PC-9 (cell line): ENCODE measurements around the gene ZFPM1. TPM values are rescaled to one million over a fixed set of nuclear protein-coding genes. Genes with fewer than 3 reads are reported as not detected.

Experiments
- BruUV-seq: library from RNA; stranded (reverse); fragments of 400-500 nt; replicated peaks from 2 replicates; lab custom pipeline; 2021; lab: Mats Ljungman, UMichigan
- CTCF ChIA-PET: fragments of 300-600 bp; sonication (Branson Sonifier 250); formaldehyde crosslinking; loops from one replicate; lab custom pipeline; 2022; ENCODE audit warnings: antibody characterized with exemption; lab: Charles Lee
- POLR2A ChIA-PET: fragments of 300-600 bp; sonication (Branson Sonifier 250); formaldehyde crosslinking; loops from one replicate; lab custom pipeline; 2022; ENCODE audit warnings: antibody characterized with exemption; ENCODE audit not compliant: unreplicated experiment; lab: Charles Lee
- DNase-seq, 2 experiments: peaks; one replicate each; pipeline versions ENCODE4 v3.0.0 to v3.0.0-alpha.2; 2015 to 2022; ENCODE audit warnings: mixed read lengths in 1 of 2
- H2AFZ ChIP-seq: fragments of 200-600 bp; sonication (generic); 2 replicates; pipeline ENCODE4 v1.8.1; 2017; ENCODE audit warnings: antibody characterized with exemption
- H3F3A ChIP-seq: fragments of 200-600 bp; sonication (generic); 2 replicates; pipeline ENCODE4 v1.8.1; 2017; ENCODE audit warnings: antibody characterized with exemption, mild to moderate bottlenecking, low read depth; ENCODE audit not compliant: insufficient read depth
- H3K27ac ChIP-seq: fragments of 200-600 bp; sonication (generic); 2 replicates; pipeline ENCODE4 v1.6.1; 2016; ENCODE audit warnings: mixed run types
- H3K27me3 ChIP-seq: fragments of 200-600 bp; sonication (generic); 2 replicates; pipeline ENCODE4 v1.6.1; 2016; ENCODE audit warnings: low read depth, mixed run types; ENCODE audit not compliant: insufficient read depth
- H3K36me3 ChIP-seq: fragments of 200-600 bp; sonication (generic); 2 replicates; pipeline ENCODE4 v1.6.1; 2016; ENCODE audit warnings: low read depth, mixed run types
- H3K4me1 ChIP-seq: fragments of 200-600 bp; sonication (generic); replicated peaks from 2 replicates; pipeline ENCODE4 v1.6.1; 2016; ENCODE audit warnings: mixed run types; ENCODE audit not compliant: insufficient read depth
- H3K4me2 ChIP-seq: fragments of 200-600 bp; sonication (generic); 2 replicates; pipeline ENCODE4 v1.6.1; 2017; ENCODE audit warnings: mixed run types
- H3K4me3 ChIP-seq: fragments of 200-600 bp; sonication (generic); 2 replicates; pipeline ENCODE4 v1.6.1; 2016; ENCODE audit warnings: mixed run types
- H3K79me2 ChIP-seq: fragments of 200-600 bp; sonication (generic); 2 replicates; pipeline ENCODE4 v1.6.1; 2017; ENCODE audit warnings: low read depth, mixed run types
- H3K9me2 ChIP-seq: fragments of 200-600 bp; sonication (generic); 2 replicates; pipeline ENCODE4 v1.8.1; 2017; ENCODE audit warnings: mild to moderate bottlenecking; ENCODE audit not compliant: insufficient read depth
- H3K9me3 ChIP-seq: fragments of 200-600 bp; sonication (generic); 2 replicates; pipeline ENCODE4 v1.8.1; 2016; ENCODE audit warnings: low read depth; ENCODE audit not compliant: insufficient read depth
- H4K20me1 ChIP-seq: fragments of 200-600 bp; sonication (generic); 2 replicates; pipeline ENCODE4 v1.8.1; 2017; ENCODE audit not compliant: insufficient read depth
- CTCF ChIP-seq: fragments of 200-600 bp; sonication (generic); conservative IDR thresholded peaks from 2 replicates; pipeline ENCODE4 v1.6.1; 2017; ENCODE audit warnings: mixed run types, antibody characterized with exemption, mild to moderate bottlenecking, moderate library complexity
- EZH2 ChIP-seq: fragments of 200-600 bp; sonication (generic); IDR thresholded peaks from 2 replicates; pipeline ENCODE4 v1.8.0; 2017; ENCODE audit warnings: antibody characterized with exemption, low read depth
- intact Hi-C: fragments of 100-400 bp; cut with micrococcal nuclease; formaldehyde crosslinking; loops from one replicate; pipeline ENCODE4 v1.10.0; 2022; ENCODE audit not compliant: unreplicated experiment
- total RNA-seq: library from RNA; stranded (reverse); gene quantifications from 2 replicates; pipeline ENCODE4 v1.2.3, GENCODE V29; 2021

Gene ZFPM1
- total RNA-seq, 1 experiment from 2014 or later: 19.7 TPM

GRCh38 chr16:88416686-88417085, 36.4 kb upstream of the ZFPM1 start:
- intact Hi-C loops: no loop called here
- H3K79me2 ChIP-seq: no peaks in the 10 kb centered on the region
- no peaks in the 10 kb centered on the region for H4K20me1 ChIP-seq
- no peak overlapping the region for H3K27ac ChIP-seq
- DNase-seq: no peak
- H3K4me1 ChIP-seq: no peaks in the 10 kb centered on the region
- H3K27me3 ChIP-seq: no peaks in the 10 kb centered on the region
- H3K9me3 ChIP-seq: no peaks in the 10 kb centered on the region
- no peaks in the 10 kb centered on the region for H3K36me3 ChIP-seq
- H3K4me2 ChIP-seq: no peak overlapping the region
- H3F3A ChIP-seq: no peaks in the 10 kb centered on the region
- H3K4me3 ChIP-seq: no peak overlapping the region
- BruUV-seq: no TSS peak
- no peak overlapping the region for H2AFZ ChIP-seq
- no peaks in the 10 kb centered on the region for H3K9me2 ChIP-seq
- ChIA-PET CTCF (no interaction called here), POLR2A (no interaction called here)
- TF ChIP-seq CTCF: no peak
- no peak for TF ChIP-seq EZH2

GRCh38 chr16:88417684-88418476, 35.2 kb upstream of the ZFPM1 start:
- Histone ChIP-seq H3K27me3 (no peaks in the 10 kb centered on the region), H3F3A (no peaks in the 10 kb centered on the region), H2AFZ (no peak overlapping the region), H3K4me3 (no peak overlapping the region), H3K27ac (no peak overlapping the region), H3K9me3 (no peaks in the 10 kb centered on the region), H3K9me2 (no peaks in the 10 kb centered on the region), H3K79me2 (no peaks in the 10 kb centered on the region), H3K4me1 (no peaks in the 10 kb centered on the region), H3K4me2 (no peak overlapping the region), H4K20me1 (no peaks in the 10 kb centered on the region), H3K36me3 (no peaks in the 10 kb centered on the region)
- BruUV-seq: no TSS peak
- TF ChIP-seq EZH2: no peak
- no peak for TF ChIP-seq CTCF
- CTCF ChIA-PET: no interaction called here
- DNase-seq: no peak
- intact Hi-C loops: no loop called here
- POLR2A ChIA-PET: no interaction called here

GRCh38 chr16:88418869-88419268, 34.2 kb upstream of the ZFPM1 start:
- ChIA-PET CTCF (no interaction called here), POLR2A (no interaction called here)
- Histone ChIP-seq H2AFZ (no peak overlapping the region), H3K79me2 (no peaks in the 10 kb centered on the region), H3K4me1 (no peaks in the 10 kb centered on the region), H3K27me3 (no peaks in the 10 kb centered on the region), H3K4me3 (no peak overlapping the region), H4K20me1 (no peaks in the 10 kb centered on the region), H3K27ac (no peak overlapping the region), H3K4me2 (no peak overlapping the region), H3K9me3 (no peaks in the 10 kb centered on the region), H3K36me3 (no peaks in the 10 kb centered on the region), H3K9me2 (no peaks in the 10 kb centered on the region), H3F3A (no peaks in the 10 kb centered on the region)
- DNase-seq: no peak
- no peak for TF ChIP-seq CTCF
- TF ChIP-seq EZH2: no peak
- no TSS peak for BruUV-seq
- intact Hi-C loops: no loop called here
